H9 (cell line): ENCODE results near the gene CR1L. TPM values are rescaled to one million over a fixed set of nuclear protein-coding genes. Genes with fewer than 3 reads are reported as not detected.
"Not testable (repeated sequence)": the region's sequence is repeated elsewhere in the genome, so short reads cannot be mapped to it uniquely, and the experiment has no call there.

Experiments
- DNase-seq: peaks from one replicate; pipeline ENCODE4 v3.0.0-alpha.2; 2017
- H2AFZ ChIP-seq: one replicate; pipeline ENCODE4 v1.6.1; 2013; ENCODE audit warnings: mild to moderate bottlenecking, low read length, control low read depth, moderate library complexity
- H2AK5ac ChIP-seq: 2 replicates; pipeline ENCODE4 v1.6.1; 2013; ENCODE audit warnings: low read length, control low read depth, mixed read lengths; ENCODE audit not compliant: insufficient read length
- H2BK120ac ChIP-seq: one replicate; pipeline ENCODE4 v1.6.1; 2013; ENCODE audit warnings: low read depth, mild to moderate bottlenecking, low read length, control low read depth, inconsistent platforms; ENCODE audit not compliant: poor library complexity, severe bottlenecking
- H2BK12ac ChIP-seq: 2 replicates; pipeline ENCODE4 v1.6.1; 2013; ENCODE audit warnings: low read length, control low read depth, mixed read lengths, low read depth; ENCODE audit not compliant: insufficient read length
- H2BK15ac ChIP-seq: 2 replicates; pipeline ENCODE4 v1.6.1; 2013; ENCODE audit warnings: low read depth, low read length, control low read depth
- H2BK20ac ChIP-seq: one replicate; pipeline ENCODE4 v1.6.1; 2013; ENCODE audit warnings: low read depth, mild to moderate bottlenecking, low read length, control low read depth, inconsistent platforms; ENCODE audit not compliant: poor library complexity, severe bottlenecking
- H2BK5ac ChIP-seq: 2 replicates; pipeline ENCODE4 v1.6.1; 2013; ENCODE audit warnings: low read length, control low read depth, mixed read lengths; ENCODE audit not compliant: insufficient read length
- H3K14ac ChIP-seq: 2 replicates; pipeline ENCODE4 v1.6.1; 2013; ENCODE audit warnings: low read length, control low read depth; ENCODE audit not compliant: insufficient read depth
- H3K18ac ChIP-seq: 2 replicates; pipeline ENCODE4 v1.6.1; 2013; ENCODE audit warnings: low read depth, mild to moderate bottlenecking, mixed read lengths, low read length, control low read depth; ENCODE audit not compliant: insufficient read length
- H3K23ac ChIP-seq: 2 replicates; pipeline ENCODE4 v1.6.1; 2013; ENCODE audit warnings: low read length, control low read depth, mixed read lengths, low read depth; ENCODE audit not compliant: insufficient read length
- H3K23me2 ChIP-seq: 2 replicates; pipeline ENCODE4 v1.6.1; 2013; ENCODE audit warnings: low read depth, mild to moderate bottlenecking, mixed read lengths, low read length, control low read depth; ENCODE audit not compliant: insufficient read length, poor library complexity, severe bottlenecking
- H3K27ac ChIP-seq: 2 replicates; pipeline ENCODE4 v1.5.1; 2013; ENCODE audit warnings: low read length, control low read depth, mixed read lengths, low read depth; ENCODE audit not compliant: insufficient read length
- H3K27me3 ChIP-seq: 2 replicates; pipeline ENCODE4 v1.6.1; 2013; ENCODE audit warnings: low read length, control low read depth, inconsistent platforms; ENCODE audit not compliant: insufficient read depth
- H3K4ac ChIP-seq: 2 replicates; pipeline ENCODE4 v1.6.1; 2013; ENCODE audit warnings: low read depth, mild to moderate bottlenecking, control low read depth, inconsistent platforms, low read length, moderate library complexity
- H3K4me1 ChIP-seq: 2 replicates; pipeline ENCODE4 v1.6.1; 2013; ENCODE audit warnings: low read length, control low read depth, inconsistent platforms; ENCODE audit not compliant: insufficient read depth
- H3K4me2 ChIP-seq: 2 replicates; pipeline ENCODE4 v1.6.1; 2013; ENCODE audit warnings: low read length, control low read depth, mixed read lengths; ENCODE audit not compliant: insufficient read length, insufficient read depth
- H3K56ac ChIP-seq: 2 replicates; pipeline ENCODE4 v1.6.1; 2013; ENCODE audit warnings: low read depth, mild to moderate bottlenecking, mixed read lengths, low read length, control low read depth; ENCODE audit not compliant: insufficient read length
- H3K79me1 ChIP-seq: 2 replicates; pipeline ENCODE4 v1.6.1; 2013; ENCODE audit warnings: low read depth, mild to moderate bottlenecking, moderate library complexity, low read length, control low read depth, inconsistent platforms; ENCODE audit not compliant: insufficient read depth, poor library complexity, severe bottlenecking
- H3K79me2 ChIP-seq: 2 replicates; pipeline ENCODE4 v1.6.1; 2013; ENCODE audit warnings: low read length, control low read depth, inconsistent platforms; ENCODE audit not compliant: insufficient read depth
- H3K9ac ChIP-seq: 2 replicates; pipeline ENCODE4 v1.6.1; 2013; ENCODE audit warnings: low read length, control low read depth, mixed read lengths; ENCODE audit not compliant: insufficient read length; ENCODE audit errors: extremely low read depth
- H3K9me3 ChIP-seq: one replicate; pipeline ENCODE4 v1.6.1; 2013; ENCODE audit warnings: low read depth, low read length, inconsistent platforms; ENCODE audit not compliant: control insufficient read depth
- H3T11ph ChIP-seq: one replicate; pipeline ENCODE4 v1.6.1; 2013; ENCODE audit warnings: mild to moderate bottlenecking, low read length, control low read depth, inconsistent platforms
- H4K20me1 ChIP-seq: one replicate; pipeline ENCODE4 v1.6.1; 2013; ENCODE audit not compliant: control insufficient read depth, insufficient read length, insufficient read depth
- H4K5ac ChIP-seq: 2 replicates; pipeline ENCODE4 v1.6.1; 2013; ENCODE audit warnings: low read depth, mild to moderate bottlenecking, mixed read lengths, low read length, control low read depth; ENCODE audit not compliant: insufficient read length
- H4K8ac ChIP-seq: replicated peaks from 2 replicates; pipeline ENCODE4 v1.6.1; 2013; ENCODE audit warnings: low read length, control low read depth, mixed read lengths, low read depth; ENCODE audit not compliant: insufficient read length
- H4K91ac ChIP-seq: 2 replicates; pipeline ENCODE4 v1.6.1; 2013; ENCODE audit warnings: low read depth, mild to moderate bottlenecking, moderate library complexity, mixed read lengths, low read length, control low read depth; ENCODE audit not compliant: insufficient read length
- H3K27ac Mint-ChIP-seq, 3 experiments: 2 replicates in 2 of 3; 3 replicates in 1 of 3; pipeline ENCODE4 v1.8.0; 2020 to 2021; ENCODE audit warnings: mixed read lengths in 3 of 3, mild to moderate bottlenecking in 1 of 3, moderate library complexity in 1 of 3
- H3K27me3 Mint-ChIP-seq: 2 replicates; pipeline ENCODE4 v1.8.0; 2021; ENCODE audit warnings: low read depth, mild to moderate bottlenecking, moderate library complexity, mixed read lengths
- H3K36me3 Mint-ChIP-seq, 3 experiments: 2 replicates in 2 of 3; 3 replicates in 1 of 3; pipeline ENCODE4 v1.8.0; 2020 to 2021; ENCODE audit warnings: low read depth in 3 of 3, mixed read lengths in 3 of 3; ENCODE audit not compliant: insufficient read depth in 1 of 3
- H3K4me1 Mint-ChIP-seq, 2 experiments: 2 replicates each; pipeline ENCODE4 v1.8.0; 2020; ENCODE audit warnings: mixed read lengths in 2 of 2
- H3K4me3 Mint-ChIP-seq, 2 experiments: 2 replicates in 1 of 2; 3 replicates in 1 of 2; pipeline ENCODE4 v1.8.0; 2020 to 2021; ENCODE audit warnings: mild to moderate bottlenecking in 2 of 2, mixed read lengths in 2 of 2, moderate library complexity in 1 of 2
- H3K9me3 Mint-ChIP-seq, 2 experiments: 2 replicates in 1 of 2; 3 replicates in 1 of 2; pipeline ENCODE4 v1.8.0; 2020; ENCODE audit warnings: mild to moderate bottlenecking in 2 of 2, mixed read lengths in 2 of 2, moderate library complexity in 1 of 2
- CTCF ChIP-seq: fragments of 200-600 bp; sonication (generic); conservative IDR thresholded peaks from 3 replicates; pipeline ENCODE4 v1.8.0; 2021; ENCODE audit warnings: antibody characterized with exemption, mild to moderate bottlenecking
- WGBS: extraction: QIAGEN DNeasy Blood & Tissue Kit; methylation state at CpG from one replicate; pipeline ENCODE4 v1.1.7; 2013; ENCODE audit warnings: missing lambda C conversion rate, low lambda C conversion rate, mixed read lengths; ENCODE audit not compliant: insufficient read length; ENCODE audit errors: extremely low coverage; 5-methylcytosine and 5-hydroxymethylcytosine counted together
- total RNA-seq: library from RNA; stranded (reverse); gene quantifications from 2 replicates; pipeline ENCODE4 v1.2.1, GENCODE V29; 2021

The CR1L gene
- total RNA-seq, 1 experiment from 2014 or later: 0.37 TPM

- Histone ChIP-seq H4K5ac (no peak overlapping the region), H3K14ac (no peak overlapping the region), H3T11ph (no peak overlapping the region), H3K23ac (no peak overlapping the region), H2AK5ac (no peak overlapping the region), H3K18ac (no peak overlapping the region), H4K91ac (no peak overlapping the region), H3K9me3 (no peaks in the 10 kb centered on the region), H3K79me2 (no peaks in the 10 kb centered on the region), H3K27ac (no peak overlapping the region), H4K8ac (no peak overlapping the region), H2AFZ (no peak overlapping the region), H3K56ac (no peak overlapping the region), H3K4ac (no peak overlapping the region), H3K23me2 (no peaks in the 10 kb centered on the region), H3K4me1 (no peaks in the 10 kb centered on the region), H3K27me3 (no peaks in the 10 kb centered on the region), H2BK15ac (no peak overlapping the region), H2BK5ac (no peak overlapping the region), H2BK12ac (no peak overlapping the region), H2BK20ac (no peak overlapping the region), H3K9ac (no peak overlapping the region), H3K79me1 (no peaks in the 10 kb centered on the region), H3K4me2 (no peak overlapping the region), H2BK120ac (no peak overlapping the region), H4K20me1 (no peaks in the 10 kb centered on the region)
- Mint-ChIP-seq H3K9me3 (0 out of 5 replicates have a peak, but pooled peaks cover 0 to under 1% of the 10 kb centered on the region in 2 experiments), H3K36me3 (peaks cover 0 to under 1% (median 0%) of the 10 kb centered on the region in 3 experiments; a peak in 1 of 7 replicates), H3K4me1 (no peaks in the 10 kb centered on the region), H3K4me3 (no peak overlapping the region), H3K27ac (0 out of 7 replicates have a peak overlapping the region, but pooled peaks of 1 of the 3 experiments have one; percentile 38), H3K27me3 (no peaks in the 10 kb centered on the region; the same call in 1 of the 2 replicates)
- no peak for TF ChIP-seq CTCF
- DNase-seq: no peak
- WGBS: no CpG with 5 or more reads among the region's 5 CpGs
Measured at GRCh38 chr1:207703712-207704111, 58.8 kb downstream of the CR1L start.

- not testable (repeated sequence) for H3K9me3 Mint-ChIP-seq, H3K4me1 Mint-ChIP-seq, H3K9ac ChIP-seq
Measured at GRCh38 chr1:207708004-207708403, 63.1 kb downstream of the CR1L start.

More at GRCh38 chr1:207708004-207708403, 63.1 kb downstream of the CR1L start:
- WGBS: no CpG with 5 or more reads among the region's 3 CpGs
- not testable (repeated sequence) for DNase-seq, H2AFZ ChIP-seq, H2BK20ac ChIP-seq, H4K5ac ChIP-seq, H3K9me3 ChIP-seq, H3K56ac ChIP-seq, H4K91ac ChIP-seq, H2AK5ac ChIP-seq, H3K36me3 Mint-ChIP-seq, H3K27ac Mint-ChIP-seq, H3K18ac ChIP-seq, H3K27ac ChIP-seq, H3K4me2 ChIP-seq, H2BK12ac ChIP-seq, H2BK15ac ChIP-seq, H3K27me3 ChIP-seq, H3K79me2 ChIP-seq, H3K4ac ChIP-seq, H4K8ac ChIP-seq, H3K23me2 ChIP-seq, H3K27me3 Mint-ChIP-seq, H3K4me3 Mint-ChIP-seq, H4K20me1 ChIP-seq, H3K79me1 ChIP-seq, H2BK120ac ChIP-seq, H3K14ac ChIP-seq, H3K23ac ChIP-seq, H2BK5ac ChIP-seq, H3T11ph ChIP-seq, H3K4me1 ChIP-seq
